NCI-H1417 (cell line): ENCODE data around the gene ARID1B.

ENCODE experiments used
- DNase-seq, 3 experiments: peaks; one replicate each; lab custom pipeline; 2025; lab: John Stamatoyannopoulos, UW

Gene ARID1B

DNA sequence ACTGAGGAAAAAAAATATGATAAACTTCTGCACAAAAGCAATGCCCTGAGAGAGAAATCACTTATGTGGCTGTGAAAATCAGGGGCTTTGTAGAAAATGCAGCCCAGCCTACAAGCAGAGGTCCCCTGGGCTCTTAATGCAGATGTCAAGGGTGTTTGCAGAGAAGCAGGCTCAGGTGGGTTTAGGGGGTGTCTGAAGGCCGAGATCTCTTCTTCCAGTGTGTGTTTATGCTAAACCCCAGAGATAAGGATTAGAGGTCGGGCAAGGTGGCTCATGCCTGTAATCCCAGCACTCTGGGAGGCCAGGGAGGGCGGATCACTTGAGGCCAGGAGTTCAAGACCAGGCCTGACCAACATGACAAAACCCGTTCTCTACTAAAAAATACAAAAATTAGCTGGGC is 467.6 kb downstream of the ARID1B start:
- DNase-seq = no peak

DNA sequence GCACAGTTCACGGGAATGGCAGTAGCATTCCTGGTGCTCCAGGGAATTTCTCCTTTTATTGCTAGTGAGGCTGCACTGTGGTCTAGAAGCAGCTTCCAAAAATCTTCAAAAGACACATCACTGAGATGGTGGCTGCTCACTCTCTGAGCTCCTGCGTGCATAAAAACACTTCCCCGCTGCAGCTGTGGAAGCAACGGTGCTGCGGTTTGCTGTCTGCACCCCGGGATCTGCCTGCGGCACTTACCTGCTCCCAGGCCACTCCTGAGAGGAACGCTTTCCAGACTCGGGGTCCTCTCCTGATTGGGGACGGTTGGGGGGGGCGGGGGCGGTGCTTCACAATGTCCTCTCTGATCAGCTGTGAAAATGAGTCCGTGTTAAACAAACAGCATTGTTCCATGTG is 468.3 kb downstream of the ARID1B start:
- DNase-seq = peak in 1 of 3 experiments; percentile 52

DNA sequence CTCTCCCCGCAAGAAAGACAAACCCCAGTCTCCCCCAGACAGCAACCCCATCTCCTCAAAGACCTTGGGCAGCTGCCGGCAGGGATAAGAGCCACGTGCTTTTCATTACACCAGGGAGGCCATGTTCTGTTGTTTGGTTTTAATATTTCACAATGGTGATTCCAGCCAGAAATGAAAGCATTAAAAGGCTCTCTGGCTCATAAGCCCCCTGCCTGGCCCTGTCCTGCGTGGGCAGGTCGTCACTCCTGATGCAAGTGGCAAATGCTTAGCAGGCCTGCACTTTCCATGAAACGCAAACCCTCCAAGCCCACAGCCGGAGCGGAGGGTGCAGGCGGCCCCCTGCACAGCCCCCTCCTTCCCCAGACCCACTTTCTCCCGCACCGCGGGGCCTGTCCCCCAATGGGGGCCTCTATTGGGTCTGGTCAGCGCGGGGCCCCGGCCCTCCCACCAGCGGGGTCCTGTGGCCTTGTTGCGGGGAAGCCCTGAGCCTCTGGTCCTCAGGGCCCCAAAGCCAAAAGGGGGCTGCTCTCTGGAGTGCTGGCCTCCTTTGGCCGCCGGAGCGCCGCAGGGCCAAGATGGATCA is 469.0 kb downstream of the ARID1B start:
- no peak for DNase-seq

DNA sequence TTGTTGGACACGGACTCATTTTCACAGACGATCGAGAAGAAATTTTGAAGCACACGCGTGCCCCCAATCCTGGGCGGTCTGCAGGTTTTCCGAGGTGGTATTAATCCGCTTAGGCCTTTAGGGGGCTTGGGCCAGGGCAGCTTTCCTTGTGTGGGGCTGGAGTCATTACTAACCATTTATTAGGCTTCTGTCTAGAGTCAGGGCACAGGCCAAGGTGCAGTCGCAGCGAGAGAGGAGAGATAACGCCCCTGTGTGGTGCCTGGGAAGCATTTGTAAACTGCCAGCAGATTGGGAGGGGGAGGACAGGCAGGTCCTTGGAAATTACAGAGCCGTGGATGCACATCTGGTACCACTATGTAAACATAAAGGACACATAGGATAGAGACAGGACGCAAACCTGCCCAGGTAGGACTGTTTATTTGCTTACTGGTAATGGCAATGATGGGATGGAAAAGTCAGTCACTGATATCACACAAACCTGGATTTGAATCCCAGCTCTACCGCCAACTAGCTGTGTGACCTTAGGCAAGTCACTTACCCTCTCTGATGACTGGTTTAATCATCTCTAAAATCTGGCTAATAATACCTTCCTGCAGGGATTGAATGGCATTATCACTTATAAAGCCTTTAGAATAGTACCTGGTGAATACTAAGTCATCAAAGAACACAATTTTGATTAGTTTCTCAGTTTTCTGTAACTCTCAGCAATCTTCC is 469.8 kb downstream of the ARID1B start:
- no peak for DNase-seq

DNA sequence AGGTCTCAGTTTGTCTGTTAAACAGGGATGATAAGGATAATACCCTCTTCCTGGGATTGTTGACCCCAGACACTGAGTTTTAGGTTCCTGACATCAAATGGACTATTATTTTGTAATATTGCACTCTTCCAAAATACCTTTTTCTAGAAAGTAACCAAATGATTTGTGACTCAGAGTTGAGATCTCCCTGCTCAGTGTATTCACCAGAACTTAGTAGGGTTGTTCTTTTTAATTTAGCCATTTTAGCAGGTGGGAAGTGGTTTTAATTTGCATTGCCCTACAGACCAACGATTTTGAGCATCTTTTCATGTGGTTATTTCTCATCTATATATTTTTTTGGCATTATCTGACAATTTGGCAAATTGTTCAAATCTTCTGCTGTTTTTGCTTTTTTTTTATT is 471.1 kb downstream of the ARID1B start:
- no peak for DNase-seq

DNA sequence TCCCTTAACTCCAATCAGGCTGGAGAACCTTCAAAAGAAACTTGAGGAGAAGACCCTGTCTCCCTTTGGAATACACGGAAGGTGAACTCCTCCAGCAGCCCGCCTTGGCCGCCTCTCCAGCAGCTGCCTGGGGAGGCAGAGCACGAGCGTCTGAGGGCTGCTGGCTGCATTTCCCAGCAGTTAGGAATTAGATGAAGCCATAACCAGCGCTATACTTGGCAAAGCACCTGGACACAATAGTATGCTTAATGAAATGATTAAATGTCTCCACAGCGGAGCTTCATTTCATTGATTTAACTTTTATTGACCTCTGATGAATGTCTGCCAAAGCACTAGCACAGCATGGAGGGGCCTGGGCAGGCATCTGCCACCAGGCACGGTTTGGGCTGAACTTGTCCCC is 472.6 kb downstream of the ARID1B start:
- DNase-seq = no peak

DNA sequence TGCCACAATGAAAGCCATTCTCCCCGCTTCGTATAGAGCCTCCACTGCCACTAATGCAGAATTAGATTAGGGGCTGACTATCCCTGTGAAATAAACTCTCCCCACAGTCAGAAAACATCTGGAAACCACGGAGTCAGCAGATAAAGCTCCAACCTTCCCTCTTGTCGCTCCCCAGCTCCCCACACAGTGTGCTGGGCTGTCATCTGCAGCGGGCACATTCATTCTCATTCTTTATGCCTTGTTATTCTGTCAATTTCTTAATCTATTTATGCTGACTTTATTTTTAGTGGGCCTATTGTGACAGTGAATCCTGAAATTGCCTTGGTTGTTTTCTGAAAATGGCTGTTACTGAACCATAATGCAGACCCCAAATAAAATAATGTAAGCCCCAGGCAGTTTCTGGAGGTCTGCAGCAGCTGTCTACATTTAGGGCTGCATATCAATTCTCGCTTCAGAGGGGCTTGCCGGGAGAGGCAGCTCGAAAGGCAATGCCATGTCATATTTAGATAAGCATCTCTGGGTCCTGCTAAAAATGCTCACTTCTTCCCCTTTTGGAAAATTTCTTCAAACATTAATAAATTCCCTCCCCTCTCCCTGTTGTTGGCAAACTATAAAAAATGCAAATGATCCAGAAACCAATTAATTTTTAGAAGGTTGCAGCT is 474.5 kb downstream of the ARID1B start:
- DNase-seq = no peak

DNA sequence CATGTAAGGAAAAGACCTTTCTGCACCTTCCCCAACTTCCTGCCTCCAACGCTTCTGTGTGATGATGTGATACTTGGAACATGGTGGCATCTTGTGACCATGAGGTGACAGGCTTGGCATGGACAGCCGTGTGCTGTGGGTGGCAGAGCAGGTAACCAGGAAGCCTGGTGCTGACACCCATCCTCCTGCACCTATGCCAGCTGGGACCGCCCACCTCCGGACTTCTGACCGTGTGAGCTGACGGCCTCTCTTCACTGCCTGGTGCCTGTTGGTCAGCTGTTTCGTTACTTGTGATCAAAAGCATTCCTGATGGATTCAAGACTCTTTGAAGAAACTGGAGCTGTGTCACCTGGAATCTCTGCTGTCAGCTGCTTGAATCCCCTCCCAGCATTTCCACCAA is 475.8 kb downstream of the ARID1B start:
- DNase-seq = no peak

DNA sequence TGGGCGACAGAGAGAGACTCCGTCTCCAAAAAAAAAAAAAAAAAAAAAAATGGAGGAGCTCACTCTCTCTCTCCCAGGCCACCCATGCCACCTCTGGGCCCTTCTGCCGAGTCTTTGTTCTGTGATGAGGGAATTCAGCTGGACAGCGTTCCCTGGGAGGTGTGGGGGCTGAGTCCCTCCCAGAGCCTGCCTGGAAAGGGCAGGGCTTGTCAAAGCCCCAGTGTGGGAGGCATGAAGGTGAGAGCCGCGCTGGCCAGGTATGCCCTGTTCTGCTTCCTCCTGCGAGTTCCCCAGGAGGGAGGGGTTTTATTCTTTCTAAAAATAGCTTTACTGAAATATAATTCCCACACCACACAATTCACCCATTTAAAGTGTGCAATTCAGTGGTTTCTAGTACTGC is 476.5 kb downstream of the ARID1B start:
- DNase-seq = peak in 1 of 3 experiments; percentile 25

DNA sequence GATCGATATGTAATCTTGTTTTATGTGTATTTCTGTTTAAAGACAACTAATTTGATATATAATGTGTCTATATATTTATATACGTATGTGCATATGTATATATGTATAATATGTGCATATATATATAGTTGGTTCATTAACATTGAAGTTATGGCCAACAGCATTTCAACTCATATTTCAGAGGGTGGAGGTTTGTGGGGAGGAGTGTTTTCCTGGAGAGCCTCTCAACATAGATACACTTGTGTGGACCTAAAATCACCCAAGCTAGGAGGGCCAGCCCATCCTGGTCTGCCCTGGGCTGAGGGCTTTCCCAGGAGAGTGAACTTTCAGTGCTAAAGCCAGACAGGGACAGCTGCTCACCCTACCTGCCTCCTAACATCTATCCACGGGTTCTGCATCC is 477.4 kb downstream of the ARID1B start:
- no peak for DNase-seq

DNA sequence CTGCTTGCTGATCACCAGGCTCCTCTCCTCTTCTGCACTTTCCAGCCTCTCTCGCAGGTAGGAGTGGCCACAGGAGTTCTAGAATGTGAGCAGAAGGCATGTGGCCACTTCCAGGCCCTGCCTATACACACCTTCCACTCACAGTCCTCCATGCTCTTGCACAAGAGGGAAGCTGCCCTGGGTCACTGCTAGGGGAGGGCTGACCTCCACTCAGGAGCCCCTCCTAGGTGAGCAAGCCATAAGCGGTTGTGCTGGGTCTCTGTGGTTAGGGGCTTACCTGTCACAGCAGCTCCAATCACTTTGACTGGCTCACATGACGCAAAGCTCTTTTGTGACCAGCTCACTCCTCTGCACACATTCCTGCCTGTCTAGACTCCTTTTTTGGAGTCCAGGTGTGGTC is 477.9 kb downstream of the ARID1B start:
- DNase-seq = no peak

DNA sequence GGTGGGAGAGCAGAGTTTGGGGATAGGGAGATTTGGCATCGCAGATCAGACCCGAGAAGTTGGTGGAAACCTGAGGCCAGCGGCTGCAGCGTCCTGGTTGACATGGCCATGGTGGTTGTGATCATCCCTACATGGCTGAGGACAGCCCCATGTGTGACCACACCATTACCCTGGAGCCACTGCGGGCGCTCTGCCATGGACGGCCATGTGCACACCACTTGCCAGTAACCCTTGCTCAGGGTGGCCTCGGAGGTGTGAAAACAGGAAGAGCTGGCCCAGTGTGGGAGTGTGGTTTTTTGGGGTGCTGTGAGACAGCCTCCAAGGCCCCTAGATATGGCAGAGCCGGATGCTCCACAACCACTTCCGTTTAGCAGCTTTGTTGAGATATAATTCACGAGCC is 481.7 kb downstream of the ARID1B start:
- no peak for DNase-seq

DNA sequence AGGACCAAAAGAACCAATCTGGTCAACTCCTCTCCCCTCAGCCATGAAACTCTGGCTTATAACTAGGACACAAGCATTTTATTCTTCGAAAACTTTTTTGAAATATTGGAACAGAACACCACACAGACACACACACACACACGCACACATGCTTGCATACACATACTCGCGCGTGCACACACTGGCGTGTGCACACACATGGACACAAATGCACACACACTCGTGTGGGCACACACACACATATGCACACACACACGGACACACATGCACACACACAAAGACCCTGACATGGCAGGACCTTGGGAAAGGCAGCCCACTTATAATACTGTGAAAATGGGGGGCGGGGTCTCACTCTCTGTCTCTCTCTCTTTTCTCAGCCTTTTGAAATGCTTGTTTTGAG is 482.3 kb downstream of the ARID1B start:
- DNase-seq = no peak
